GM18868 (cell line): ENCODE results near the gene SLC15A3.
"Not testable (repeated sequence)": the region's sequence is repeated elsewhere in the genome, so short reads cannot be mapped to it uniquely, and the experiment has no call there.

ENCODE experiments used
- ATAC-seq: cut with Tn5 transposase; IDR thresholded peaks from one replicate; pipeline ENCODE4 v1.9.1; 2021; ENCODE audit warnings: mild to moderate bottlenecking, moderate library complexity; ENCODE audit not compliant: unreplicated experiment

Gene SLC15A3

GRCh38 chr11:60977224-60977623 lies 25.2 kb upstream of the SLC15A3 start:
- ATAC-seq: no peak

- no peak for ATAC-seq
Measured at GRCh38 chr11:60974726-60975125, 22.8 kb upstream of the SLC15A3 start.

- ATAC-seq: not testable (repeated sequence)
Measured at GRCh38 chr11:60974316-60974715, 22.3 kb upstream of the SLC15A3 start.

- ATAC-seq: no peak
Measured at GRCh38 chr11:60973699-60974098, 21.7 kb upstream of the SLC15A3 start.

GRCh38 chr11:60972182-60973030 lies 20.4 kb upstream of the SLC15A3 start:
- ATAC-seq: no peak

- ATAC-seq: no peak
Measured at GRCh38 chr11:60971520-60971919, 19.5 kb upstream of the SLC15A3 start, which contains the start of gene CD6. Gene CD6 (plus strand): TSS chr11:60971680. CDS start chr11:60971866, 186 bp downstream.

GRCh38 chr11:60970890-60971289 lies 18.9 kb upstream of the SLC15A3 start:
- ATAC-seq: no peak

GRCh38 chr11:60970369-60970774 lies 18.4 kb upstream of the SLC15A3 start:
- ATAC-seq: peak; percentile 69

- ATAC-seq: no peak
Measured at GRCh38 chr11:60968223-60968622, 16.2 kb upstream of the SLC15A3 start.

- ATAC-seq: no peak
Measured at GRCh38 chr11:60966890-60967289, 14.9 kb upstream of the SLC15A3 start.

GRCh38 chr11:60964801-60965200 lies 12.8 kb upstream of the SLC15A3 start:
- ATAC-seq: no peak

- no peak for ATAC-seq
Measured at GRCh38 chr11:60960405-60960804, 8.4 kb upstream of the SLC15A3 start.

GRCh38 chr11:60959431-60959830 lies 7.5 kb upstream of the SLC15A3 start:
- no peak for ATAC-seq

- ATAC-seq: no peak
Measured at GRCh38 chr11:60957188-60957587, 5.2 kb upstream of the SLC15A3 start.

GRCh38 chr11:60955571-60955970 lies 3.6 kb upstream of the SLC15A3 start:
- no peak for ATAC-seq

- ATAC-seq: peak; percentile 29
Measured at GRCh38 chr11:60954421-60954820, 2.4 kb upstream of the SLC15A3 start.

- ATAC-seq: no peak
Measured at GRCh38 chr11:60953781-60954180, 1.8 kb upstream of the SLC15A3 start.

- ATAC-seq: peak; percentile 1
Measured at GRCh38 chr11:60952742-60953170, 780 bp upstream of the SLC15A3 start.

GRCh38 chr11:60951606-60951903 lies 421 bp downstream of the SLC15A3 start:
- ATAC-seq: no peak

GRCh38 chr11:60950933-60951605 lies 907 bp downstream of the SLC15A3 start:
- no peak for ATAC-seq

- ATAC-seq: no peak
Measured at GRCh38 chr11:60950024-60950423, 2.0 kb downstream of the SLC15A3 start.

- ATAC-seq: no peak
Measured at GRCh38 chr11:60948250-60948649, 3.7 kb downstream of the SLC15A3 start.
